Lower leg skin (tissue), 3 donors: Measurements from ENCODE around the gene ZFP36.

Experiments used
- CTCF ChIP-seq, 3 donors: fragments of 450-650 bp; IDR thresholded peaks; one replicate each; pipeline ENCODE4 v1.5.1; 2016; ENCODE audit warnings: antibody characterized with exemption in 3 of 3, mild to moderate bottlenecking in 3 of 3, moderate library complexity in 2 of 3
- POLR2A ChIP-seq, 2 donors: fragments of 450-650 bp; IDR thresholded peaks; one replicate each; pipeline ENCODE4 v1.6.1; 2016 to 2017; ENCODE audit warnings: antibody characterized with exemption in 2 of 2, mild to moderate bottlenecking in 1 of 2, moderate library complexity in 1 of 2

GRCh38 chr19:39446365-39447084, 39.9 kb downstream of the ZFP36 start:
- TF ChIP-seq CTCF (IDR thresholded peaks at IDR 0.05) (no peak), POLR2A (IDR thresholded peaks at IDR 0.05) (no peak)
